ENCODE data around the gene FAM78A.

The FAM78A gene

DNA sequence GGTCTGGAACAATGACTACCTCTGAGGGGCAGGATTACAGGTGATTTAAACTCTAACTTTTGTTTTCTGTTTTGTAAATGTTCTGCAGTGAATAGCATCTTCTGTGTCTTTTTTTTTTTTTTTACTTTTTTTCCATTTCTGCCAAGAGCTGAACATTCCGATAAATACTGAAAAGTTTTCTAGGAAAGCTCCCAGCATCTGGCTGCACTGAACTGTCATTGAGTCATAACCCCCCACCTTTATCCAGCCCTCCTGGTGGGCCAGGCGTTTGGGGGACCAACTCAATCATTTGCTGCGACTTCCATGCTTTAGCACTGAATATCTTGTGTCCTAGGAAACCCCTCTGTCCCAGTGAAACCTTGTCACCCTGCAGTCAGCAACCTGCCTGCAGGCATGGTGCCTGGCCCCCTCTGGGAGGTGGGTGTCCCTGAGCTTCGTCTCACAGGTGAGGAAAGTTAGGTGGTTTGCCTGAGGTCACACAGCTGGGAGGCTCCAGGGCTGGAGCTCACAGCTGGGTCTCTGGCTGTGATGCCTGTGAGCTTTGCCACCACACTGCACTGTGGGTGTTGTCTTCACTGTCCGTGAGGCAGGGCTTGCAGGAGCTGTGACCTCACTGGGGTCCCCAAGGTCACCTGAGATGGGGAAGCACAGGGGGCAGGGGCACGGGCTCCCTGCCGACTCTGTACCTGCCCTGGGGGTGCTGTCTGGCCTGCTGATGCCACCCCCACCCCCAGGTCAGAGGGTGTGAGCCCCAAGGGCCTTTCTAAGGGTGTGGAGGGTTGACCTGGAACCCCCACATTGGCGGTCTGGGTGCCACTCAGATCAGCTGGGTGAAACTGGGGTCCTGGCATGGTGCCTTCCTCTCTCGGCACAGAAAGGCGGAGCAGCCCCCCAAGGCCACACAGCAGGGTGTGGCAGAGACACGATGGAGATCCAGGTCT, 27.3 kb upstream of the FAM78A start:
- in situ Hi-C loops (cut with HindIII; ENCODE audit: low sequenced_read_pairs): no loop called here

DNA sequence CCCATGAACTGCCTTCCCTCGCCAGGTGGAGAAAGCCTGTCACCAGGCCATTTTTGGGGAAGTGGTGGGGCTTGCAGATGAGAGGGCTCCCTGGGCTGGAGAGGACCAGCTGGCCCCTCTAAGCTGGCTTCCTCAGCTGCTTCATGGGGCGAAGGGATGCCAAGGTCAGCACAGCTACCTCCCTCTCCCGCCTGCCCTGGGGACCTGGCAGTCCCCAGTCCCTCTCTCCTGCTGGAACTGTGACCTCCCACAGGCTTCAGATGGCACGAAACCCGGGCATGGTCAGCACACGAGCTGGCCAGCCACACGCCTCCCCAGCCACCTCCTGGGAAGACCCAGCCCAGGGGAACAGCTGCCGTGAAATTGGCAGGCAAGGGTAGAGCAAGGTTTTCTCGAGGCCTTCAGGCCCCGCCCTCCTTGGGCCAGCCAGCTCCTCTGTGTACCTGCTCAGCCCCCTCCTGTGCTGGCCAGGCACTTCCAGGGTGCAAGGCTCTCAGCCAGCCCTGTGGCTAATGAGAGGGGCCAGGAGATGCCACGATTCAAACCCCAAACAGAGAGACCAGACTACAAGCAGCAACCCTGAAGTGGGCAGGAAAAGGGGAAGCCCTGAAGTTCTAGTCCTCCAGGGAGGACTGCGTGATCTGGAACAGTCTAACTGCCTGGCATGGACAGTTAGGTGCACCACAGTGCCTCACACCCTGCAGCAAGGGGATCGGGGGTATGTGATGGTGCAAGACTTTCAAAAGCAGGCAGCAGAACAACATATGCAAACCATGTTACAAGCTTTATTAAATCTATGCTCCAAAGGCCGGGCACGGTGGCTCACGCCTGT, 26.1 kb upstream of the FAM78A start:
- in situ Hi-C loops (cut with HindIII; ENCODE audit: low sequenced_read_pairs): no loop called here

DNA sequence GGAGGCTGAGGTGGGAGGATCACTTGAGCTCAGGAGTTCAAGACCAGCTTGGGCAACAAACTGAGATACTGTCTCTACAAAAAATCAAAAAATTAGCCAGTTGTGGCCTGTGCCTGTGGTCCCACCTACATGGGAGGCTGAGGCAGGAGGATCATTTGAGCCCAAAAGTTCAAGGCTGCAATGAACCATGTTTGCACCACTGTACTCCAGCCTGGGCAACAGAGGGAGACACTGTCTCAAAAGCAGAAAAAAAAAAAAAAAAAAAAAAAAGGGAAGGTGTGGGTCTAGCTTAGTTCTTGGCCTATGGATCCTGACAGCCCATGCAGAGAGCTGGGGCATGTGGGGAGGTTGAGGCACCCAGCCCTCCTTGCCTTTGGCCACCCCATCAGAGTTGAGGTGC, 24.1 kb upstream of the FAM78A start:
- in situ Hi-C loops (cut with HindIII; ENCODE audit: low sequenced_read_pairs): no loop called here

DNA sequence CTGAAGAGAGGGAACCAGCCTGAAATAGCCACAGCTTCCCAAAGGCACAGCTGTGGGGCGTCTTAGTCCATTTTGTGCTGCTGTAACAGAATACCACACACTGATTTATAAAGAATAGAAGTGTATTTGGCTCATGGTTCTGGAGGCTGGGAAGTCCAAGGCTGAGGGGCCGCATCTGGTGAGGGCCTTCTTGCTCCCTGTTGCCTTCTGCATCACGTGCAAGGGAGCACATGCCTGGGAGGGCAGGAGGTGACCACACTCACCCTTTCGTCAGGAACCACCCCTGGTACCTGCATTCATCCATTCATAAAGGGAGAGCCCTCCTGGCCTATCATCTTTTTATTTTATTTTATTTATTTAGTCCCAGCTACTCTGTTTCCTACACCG, 23.6 kb upstream of the FAM78A start:
- in situ Hi-C loops (cut with HindIII; ENCODE audit: low sequenced_read_pairs): no loop called here

DNA sequence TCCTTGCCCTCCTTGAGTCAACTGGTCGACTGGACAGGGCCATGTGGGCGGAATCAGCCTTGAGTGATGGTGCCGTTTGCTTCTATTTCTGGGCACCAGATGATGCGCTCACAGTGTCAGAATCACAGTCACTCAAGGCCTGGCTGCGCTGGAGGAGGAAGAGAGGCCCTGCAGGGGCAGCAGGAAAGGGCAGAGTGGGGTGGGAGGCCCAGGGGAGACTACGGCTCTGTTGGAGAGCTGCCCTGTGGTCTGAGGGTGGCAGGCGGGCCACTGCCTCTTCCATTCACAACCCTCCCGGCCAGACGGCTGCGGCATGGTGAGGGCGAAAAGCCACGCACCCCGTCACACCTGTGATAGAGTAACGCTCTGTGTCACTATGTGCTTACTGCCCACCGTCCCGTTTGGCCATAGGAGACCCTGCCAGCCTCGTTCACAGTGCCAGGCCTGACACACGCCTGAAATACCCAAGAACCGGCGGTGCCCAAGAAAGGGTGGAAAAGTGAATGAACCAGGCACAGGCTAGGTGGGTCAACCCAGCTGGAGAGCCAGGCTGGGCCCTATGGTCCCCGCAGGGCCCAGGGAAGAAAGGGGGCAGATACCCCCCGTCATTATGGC, 23.1 kb upstream of the FAM78A start:
- in situ Hi-C loops (cut with HindIII; ENCODE audit: low sequenced_read_pairs): no loop called here

DNA sequence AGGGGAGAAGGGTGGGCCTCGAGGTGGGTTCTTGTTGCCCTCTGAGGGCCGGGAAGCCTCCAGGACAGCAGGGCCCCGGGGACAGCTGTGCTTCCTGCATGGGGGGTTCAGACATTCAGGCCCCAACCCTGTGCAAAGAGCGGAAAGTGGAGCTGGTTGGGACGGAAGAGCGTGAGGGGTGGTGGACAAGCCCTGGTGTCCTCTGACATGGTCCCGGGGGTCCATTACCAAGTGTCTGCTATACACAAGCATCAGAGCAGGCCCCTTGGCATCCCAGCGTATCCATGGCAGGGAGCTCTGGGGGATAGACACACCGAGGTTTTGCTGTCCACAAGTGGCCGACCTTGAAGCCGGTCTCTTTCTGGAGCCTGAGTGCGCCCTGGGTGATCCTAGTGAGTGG, 22.5 kb upstream of the FAM78A start:
- in situ Hi-C loops (cut with HindIII; ENCODE audit: low sequenced_read_pairs): no loop called here

DNA sequence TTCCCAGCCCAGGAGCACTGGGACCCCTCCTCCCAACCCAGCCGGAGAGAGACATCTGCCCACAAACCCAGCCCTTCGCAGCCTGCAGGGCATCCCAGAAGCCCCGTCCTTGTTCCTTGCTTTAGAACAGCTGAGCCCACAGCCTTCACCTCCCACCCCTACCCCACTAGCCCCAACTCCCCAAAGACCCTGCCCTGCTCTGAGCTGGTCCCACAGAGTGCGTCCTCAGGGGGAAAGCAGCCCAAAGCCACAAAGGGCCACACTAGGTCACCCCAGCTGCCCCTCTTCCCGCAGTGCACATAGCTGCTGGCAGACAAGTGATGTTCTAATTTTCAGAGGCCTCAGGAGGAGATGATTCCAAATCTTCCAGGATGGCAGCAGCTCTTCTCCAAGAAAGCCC, 22.0 kb upstream of the FAM78A start:
- in situ Hi-C loops (cut with HindIII; ENCODE audit: low sequenced_read_pairs): no loop called here

DNA sequence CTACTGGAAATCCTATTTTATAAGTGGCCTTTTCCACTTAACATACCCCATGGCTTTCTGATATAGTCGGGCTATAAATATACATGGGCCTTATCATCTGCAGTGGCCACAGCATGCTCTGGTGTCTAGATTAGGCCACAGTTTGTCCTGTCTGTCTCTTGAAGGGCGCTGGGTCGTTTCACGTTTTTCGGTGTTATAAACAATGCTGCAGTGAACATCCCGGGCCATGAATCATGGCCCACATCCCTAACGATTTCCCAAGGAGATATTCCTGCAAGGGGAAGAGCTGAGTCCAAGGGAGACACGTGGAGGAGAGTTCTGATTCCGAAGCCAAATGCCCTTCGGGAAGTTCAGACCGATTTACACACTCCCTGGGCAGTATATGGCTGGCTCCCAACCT, 21.6 kb upstream of the FAM78A start:
- in situ Hi-C loops (cut with HindIII; ENCODE audit: low sequenced_read_pairs): no loop called here

DNA sequence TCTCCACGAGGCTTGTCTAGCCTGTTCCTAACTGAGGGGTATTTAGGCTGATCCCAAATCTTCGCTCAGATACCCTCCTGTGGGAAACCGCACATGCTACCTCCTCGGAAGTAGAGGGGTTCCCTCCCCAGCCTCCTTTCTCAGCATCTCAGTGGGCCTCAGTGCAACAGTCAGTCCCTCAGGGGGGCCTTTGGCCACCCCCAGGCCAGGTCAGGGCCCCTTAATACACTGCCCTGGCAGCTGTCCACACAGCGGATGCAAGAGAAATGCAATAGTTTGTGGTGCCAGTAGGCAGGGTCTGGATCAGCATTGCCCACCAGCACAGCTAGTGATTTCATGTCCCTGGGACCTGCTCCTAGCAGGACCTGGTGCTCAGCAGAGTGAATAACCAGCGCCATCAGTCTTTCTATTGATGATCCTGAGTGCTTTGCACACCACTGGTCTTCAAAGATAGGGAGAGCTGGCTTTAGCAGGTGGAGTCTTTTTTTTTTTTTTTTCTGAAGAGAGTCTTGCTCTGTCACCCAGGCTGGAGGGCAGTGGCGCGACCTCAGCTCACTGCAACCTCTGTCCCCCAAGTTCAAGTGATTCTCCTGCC, 20.7 kb upstream of the FAM78A start:
- in situ Hi-C loops (cut with HindIII; ENCODE audit: low sequenced_read_pairs): no loop called here

DNA sequence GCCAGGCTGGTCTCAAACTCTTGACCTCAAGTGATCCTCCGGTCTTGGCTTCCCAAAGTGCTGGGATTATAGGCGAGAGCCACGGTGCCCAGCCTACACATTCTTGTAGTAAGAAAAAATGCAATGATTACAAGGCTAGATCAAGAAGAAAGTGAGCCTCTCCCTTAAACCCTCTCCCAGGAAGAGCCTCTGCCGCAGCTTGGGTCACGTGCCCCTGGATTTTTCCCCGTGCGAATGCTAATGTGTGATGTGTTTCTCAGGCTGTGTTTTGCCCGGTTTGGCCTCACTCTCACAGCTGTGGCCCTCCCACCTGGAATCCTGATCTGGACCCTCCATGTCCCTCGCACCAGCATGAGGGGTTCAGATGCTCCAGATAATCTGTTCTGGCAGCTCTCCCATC, 20.1 kb upstream of the FAM78A start:
- in situ Hi-C loops (cut with HindIII; ENCODE audit: low sequenced_read_pairs): no loop called here

DNA sequence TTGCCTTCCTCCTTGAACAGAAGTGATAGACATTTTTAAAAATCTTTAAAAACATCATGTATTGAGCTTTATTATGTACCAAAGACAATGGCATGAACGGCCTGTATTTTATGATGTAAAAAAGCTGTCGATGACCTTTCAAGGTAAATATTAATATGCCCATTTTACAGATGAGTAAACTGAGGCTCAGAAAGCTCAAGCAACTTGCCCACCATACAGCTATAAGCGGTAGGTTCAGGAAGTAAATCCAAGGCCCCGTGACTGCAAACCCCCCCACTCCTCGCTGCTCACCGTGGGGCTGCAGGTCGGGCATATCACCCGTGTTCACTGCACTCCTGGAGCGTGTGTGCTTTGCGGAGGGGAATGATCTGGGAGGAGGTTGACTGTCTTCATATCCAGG, 16.6 kb upstream of the FAM78A start:
- in situ Hi-C loops (cut with HindIII; ENCODE audit: low sequenced_read_pairs): loop anchor here (5.0 kb wide), 1 partner anchor 76 kb away; no protein-coding TSS in a partner anchor

DNA sequence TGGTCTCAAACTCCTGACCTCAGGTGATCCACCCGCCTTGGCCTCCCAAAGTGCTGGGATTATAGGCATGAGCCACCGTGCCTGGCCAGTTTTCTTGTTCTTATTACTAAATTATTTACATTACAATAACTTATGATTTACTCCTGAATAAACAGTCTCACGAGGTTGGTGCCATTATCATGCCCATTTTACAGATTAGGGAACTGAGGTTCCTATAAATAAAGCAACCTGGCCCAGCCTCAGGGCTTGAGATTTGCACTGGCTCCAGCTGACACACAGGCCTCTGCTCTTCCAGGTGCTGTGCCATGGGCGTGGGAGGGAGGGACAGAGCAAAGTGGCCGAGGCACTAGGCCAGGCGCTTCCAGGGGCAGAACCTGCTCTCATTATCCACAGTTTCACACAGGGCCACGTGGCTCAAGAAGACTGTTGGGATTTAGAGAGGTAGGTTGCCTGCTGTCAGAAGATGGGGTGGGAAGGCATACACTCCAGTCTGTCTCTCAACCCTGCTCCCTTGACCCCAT, 15.5 kb upstream of the FAM78A start:
- in situ Hi-C loops (cut with HindIII; ENCODE audit: low sequenced_read_pairs): loop anchor here (5.0 kb wide), 1 partner anchor 75 kb away; no protein-coding TSS in a partner anchor

DNA sequence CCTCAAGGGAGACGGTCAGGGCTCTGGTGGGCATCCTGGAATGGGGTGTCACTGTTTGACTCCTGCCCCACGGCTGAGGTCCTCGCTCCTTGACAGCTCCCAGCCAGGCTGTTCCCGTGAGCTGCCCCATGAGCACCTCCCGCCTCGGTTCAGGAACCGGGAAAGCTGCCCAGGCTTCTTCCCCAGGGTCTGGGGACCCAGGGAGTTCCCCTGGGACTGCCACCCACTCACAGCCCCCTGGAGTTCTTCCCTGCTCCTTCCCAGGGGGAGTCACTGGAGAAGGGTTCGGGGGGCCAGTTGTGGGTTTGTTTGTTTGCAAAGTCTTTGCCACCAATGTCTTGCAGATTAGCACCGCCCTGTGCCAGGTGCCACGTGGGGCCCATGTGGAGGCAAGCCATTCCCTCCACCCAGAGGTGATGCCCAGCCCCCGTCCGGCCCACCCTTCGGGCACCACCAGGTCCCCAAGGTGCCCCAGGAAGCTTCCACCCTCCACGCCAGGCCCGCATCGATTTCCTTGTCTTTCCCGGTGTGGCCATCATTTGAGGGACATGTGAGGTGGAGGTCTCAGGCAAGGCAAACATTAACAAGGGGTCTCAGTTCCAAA, 14.6 kb upstream of the FAM78A start:
- in situ Hi-C loops (cut with HindIII; ENCODE audit: low sequenced_read_pairs): loop anchor here (5.0 kb wide), 1 partner anchor 74 kb away; no protein-coding TSS in a partner anchor

DNA sequence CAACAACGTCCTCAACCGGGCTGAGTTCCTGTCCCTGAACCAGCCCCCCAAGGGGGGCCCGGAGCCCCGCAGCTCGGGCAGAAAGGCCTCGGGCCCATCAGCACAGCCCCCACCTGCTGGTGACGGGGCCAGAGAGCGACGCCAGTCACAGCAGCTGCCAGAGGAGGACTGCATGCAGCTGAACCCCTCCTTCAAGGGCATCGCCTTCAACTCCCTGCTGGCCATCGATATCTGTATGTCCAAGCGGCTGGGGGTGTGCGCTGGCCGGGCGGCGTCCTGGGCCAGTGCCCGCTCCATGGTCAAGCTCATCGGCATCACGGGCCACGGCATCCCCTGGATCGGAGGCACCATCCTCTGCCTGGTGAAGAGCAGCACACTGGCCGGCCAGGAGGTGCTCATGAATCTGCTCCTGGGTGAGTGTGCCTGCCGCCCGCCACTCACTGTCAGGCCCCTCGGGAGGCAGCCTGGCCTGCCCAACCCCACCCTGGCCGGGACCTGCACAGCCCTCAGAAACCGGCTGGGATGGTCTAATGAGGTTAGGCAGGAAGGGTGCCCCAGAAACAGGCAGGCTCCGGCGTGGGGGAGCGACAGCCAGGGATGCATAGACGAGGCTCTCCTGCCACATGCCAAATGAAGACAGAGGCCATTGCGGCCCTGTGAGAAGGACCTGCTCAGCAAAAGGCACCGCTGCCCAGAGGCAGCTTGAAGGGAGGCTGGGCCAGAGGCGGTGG, 13.9 kb upstream of the FAM78A start:
- in situ Hi-C loops (cut with HindIII; ENCODE audit: low sequenced_read_pairs): loop anchor here (5.0 kb wide), 1 partner anchor 73 kb away; no protein-coding TSS in a partner anchor

DNA sequence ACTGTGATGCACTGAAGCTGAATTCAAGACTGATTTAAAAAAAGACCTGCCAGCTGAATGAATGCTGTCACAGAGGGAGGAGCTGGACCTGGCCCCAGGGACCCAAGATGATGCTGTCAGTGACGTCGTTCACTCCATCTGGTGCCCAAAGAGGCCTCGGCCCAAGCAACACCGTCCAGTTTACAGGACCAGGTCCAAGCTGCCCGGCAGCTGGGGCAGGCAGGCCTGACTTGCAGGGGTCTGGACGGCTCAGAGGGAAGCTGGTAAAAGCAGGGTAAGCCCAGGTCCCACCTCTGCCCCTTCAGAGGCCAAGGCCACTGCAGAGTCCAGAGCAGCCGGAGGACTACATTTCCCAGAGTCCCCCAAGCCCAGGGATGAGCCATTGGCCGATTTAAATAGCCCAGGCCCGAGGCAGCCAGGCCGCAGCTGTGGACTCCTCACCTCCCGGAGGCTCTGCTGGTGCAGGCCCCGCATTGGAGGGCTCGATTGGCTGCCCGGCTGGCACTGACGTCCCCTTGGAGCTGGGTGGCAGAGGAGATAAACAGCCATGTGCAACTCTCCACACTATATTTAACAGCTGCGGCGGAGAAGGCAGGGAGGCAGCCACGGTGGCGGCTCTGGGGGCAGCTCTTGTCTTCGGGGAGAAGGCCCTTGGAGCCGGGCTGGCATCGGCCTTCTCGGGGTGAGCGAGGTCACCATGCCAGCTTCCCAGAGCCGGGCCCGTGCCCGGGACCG, 13.2 kb upstream of the FAM78A start, which contains the start of gene PLPP7:
Gene PLPP7 (plus strand): TSS at position 423 of the 735 bp plus-strand sequence. CDS start 275 bp downstream, at position 698.
- in situ Hi-C loops (cut with HindIII; ENCODE audit: low sequenced_read_pairs): loop anchor here (5.0 kb wide), 1 partner anchor 72 kb away; no protein-coding TSS in a partner anchor

DNA sequence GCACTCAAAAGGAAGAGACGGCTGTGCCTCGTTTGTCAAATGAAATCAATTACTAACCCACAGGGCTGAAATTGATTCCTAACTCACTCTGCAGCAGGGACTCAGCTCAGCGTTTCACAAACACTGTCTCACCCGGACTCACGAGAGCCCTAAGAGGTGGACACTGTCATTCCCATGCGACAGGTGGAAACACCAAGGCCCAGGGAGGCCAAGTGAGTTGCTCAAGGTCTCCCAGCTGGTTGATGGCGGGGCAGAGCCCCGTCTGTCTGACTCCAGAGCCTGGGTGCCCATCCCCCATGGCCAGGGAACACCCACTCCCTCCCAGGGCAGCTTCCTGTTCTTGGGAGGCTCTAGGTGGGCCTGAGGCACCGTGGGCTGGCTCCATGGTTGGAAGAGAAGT, 11.9 kb upstream of the FAM78A start:
- in situ Hi-C loops (cut with HindIII; ENCODE audit: low sequenced_read_pairs): no loop called here

DNA sequence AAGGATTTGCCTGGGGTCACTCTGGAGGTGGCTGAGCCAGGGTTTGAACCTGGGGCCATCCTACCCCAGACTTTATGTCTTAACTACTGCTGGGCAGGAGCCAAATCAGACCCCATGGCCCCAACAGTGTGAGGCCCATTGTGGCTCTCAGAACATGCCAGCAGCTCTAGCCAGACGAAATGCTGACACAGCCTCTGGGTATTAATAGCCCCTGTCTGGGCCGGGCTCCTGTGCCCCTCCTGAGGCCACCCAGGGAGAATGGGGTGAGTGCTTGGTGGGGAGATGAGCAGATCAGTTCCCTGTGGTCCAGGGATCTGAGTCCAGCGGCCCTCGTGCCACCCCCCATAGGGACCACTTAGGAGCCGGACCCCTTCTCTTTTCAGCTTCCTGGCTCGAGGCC, 11.0 kb upstream of the FAM78A start:
- in situ Hi-C loops (cut with HindIII; ENCODE audit: low sequenced_read_pairs): no loop called here

DNA sequence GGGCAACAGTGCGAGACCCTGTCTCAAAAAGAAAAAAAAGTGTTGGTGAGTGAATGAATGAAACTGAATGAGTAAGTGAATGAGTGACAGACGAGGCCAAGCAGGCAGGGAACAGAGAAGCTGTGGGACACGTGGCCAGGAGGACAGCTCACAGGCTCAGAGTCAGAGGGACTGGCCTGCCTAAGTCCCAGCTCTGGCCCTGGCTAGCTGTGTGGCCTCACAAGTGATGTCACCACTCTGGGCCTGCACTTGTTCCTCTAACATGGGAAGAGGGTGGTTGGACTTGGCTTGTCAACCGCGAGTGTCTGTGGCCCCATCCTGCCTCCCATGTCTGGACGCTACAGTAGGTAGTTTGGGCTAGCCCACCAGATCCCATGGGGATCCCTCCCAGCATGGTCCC, 8.5 kb upstream of the FAM78A start:
- in situ Hi-C loops (cut with HindIII; ENCODE audit: low sequenced_read_pairs): no loop called here

All from endothelial cell of hepatic sinusoid (primary cell).